Left lung (tissue), 10 donors: ENCODE results near the gene CEACAM21. TPM values are rescaled to one million over a fixed set of nuclear protein-coding genes. Genes with fewer than 3 reads are reported as not detected.
A peak's percentile ranks its signal among the peaks of the same experiment; 100 is the strongest.

Experiments
- ATAC-seq: fragments of 200-7000 bp; cut with Tn5 transposase; one replicate; pipeline ENCODE4 v1.9.1; 2020; ENCODE audit warnings: moderate library complexity
- DNase-seq, 4 donors: peaks; one replicate each; pipeline ENCODE4 v3.0.0-alpha.2; 2013 to 2020
- H3K27ac ChIP-seq, 2 donors: fragments of 200-600 bp; sonication (generic) in 1 of 2; one replicate each; pipeline versions ENCODE4 v1.5.0 to v1.8.0; 2020 to 2021
- H3K27me3 ChIP-seq, 2 donors: fragments of 200-600 bp; sonication (generic) in 1 of 2; one replicate each; pipeline versions ENCODE4 v1.5.0 to v1.8.0; 2020 to 2021
- H3K36me3 ChIP-seq, 2 donors: fragments of 200-600 bp; sonication (generic) in 1 of 2; one replicate each; pipeline versions ENCODE4 v1.5.0 to v1.8.0; 2020 to 2021
- H3K4me1 ChIP-seq, 2 donors: fragments of 200-600 bp; one replicate each; pipeline ENCODE4 v1.8.0; 2021
- H3K4me3 ChIP-seq, 2 donors: fragments of 200-600 bp; sonication (generic) in 1 of 2; one replicate each; pipeline versions ENCODE4 v1.5.0 to v1.8.0; 2020 to 2021; ENCODE audit warnings: mild to moderate bottlenecking in 1 of 2
- H3K9me3 ChIP-seq, 2 donors: fragments of 200-600 bp; sonication (generic) in 1 of 2; one replicate each; pipeline versions ENCODE4 v1.5.0 to v1.8.0; 2020 to 2021
- intact Hi-C, 2 donors: fragments of 100-400 bp; cut with DNase I; formaldehyde crosslinking; loops; one replicate each; pipeline versions ENCODE4 v1.11.2 to v1.14.2; 2022
- polyA plus RNA-seq, 6 donors: library from polyadenylated mRNA; unstranded; fragments of 120-200 nt; gene quantifications; one replicate each; pipeline ENCODE4 v1.2.1, GENCODE V29; 2013; ENCODE audit not compliant: insufficient read length in 6 of 6
- total RNA-seq, 2 donors: library from RNA; stranded (reverse); fragmentation: NEBNext Ultra II Directional; extraction: Animal tissue kit (Norgen Biotek cat#: 25700); gene quantifications; one replicate each; pipeline ENCODE4 v1.2.1, GENCODE V29; 2021
- TF ChIP-seq, protein P1 (sequence below), 2 donors: fragments of 200-600 bp; sonication (generic) in 1 of 2; IDR thresholded peaks; one replicate each; pipeline versions ENCODE4 v1.5.0 to v1.8.0; 2021; ENCODE audit warnings: antibody characterized with exemption in 2 of 2
- donor health status: DM: no; HTN: yes; CAD: no.
- donor health status: DM: no; HTN: no; CAD: no.

Gene CEACAM21
- total and polyA plus RNA-seq, 8 donors: 3.9 to 8.9 (median 7.1) TPM

DNA sequence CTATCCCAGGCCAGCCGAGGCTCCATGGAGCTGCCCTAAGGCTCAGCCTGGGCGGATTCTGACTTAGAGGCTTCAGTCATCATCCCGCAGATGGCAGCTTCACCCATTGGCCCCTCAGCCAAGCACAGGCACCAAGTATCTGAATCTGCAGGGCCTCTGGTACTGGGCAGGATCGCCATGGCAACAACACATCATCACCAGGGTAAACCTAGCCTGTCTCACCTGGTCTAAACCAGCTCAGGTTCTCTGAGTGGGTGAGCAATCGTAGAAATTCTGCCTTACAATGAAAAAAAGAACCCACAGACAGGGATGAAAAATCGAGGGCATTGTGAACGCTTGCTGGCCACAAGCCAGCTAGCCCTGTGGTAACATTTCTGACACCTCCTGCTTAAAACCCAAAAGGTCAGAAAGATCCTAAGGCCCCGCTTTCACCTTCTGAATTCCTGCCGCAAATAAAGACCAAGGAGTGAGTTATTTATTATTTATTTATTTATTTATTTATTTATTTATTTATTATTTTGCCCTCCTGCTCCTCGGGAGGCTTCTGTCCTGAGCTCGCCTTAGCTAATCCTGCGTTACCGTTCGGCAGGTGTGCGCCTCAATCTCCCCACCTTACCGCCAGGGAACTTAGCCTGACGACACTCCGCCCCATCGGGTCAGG, 12.0 kb upstream of the CEACAM21 start:
- Histone ChIP-seq H3K27ac (no peak overlapping the region), H3K4me3 (no peak overlapping the region), H3K4me1 (peaks cover 0 to 22% of the 10 kb centered on the region in 2 donors), H3K27me3 (peaks cover 35 to 52% of the 10 kb centered on the region in 2 donors), H3K9me3 (no peaks in the 10 kb centered on the region), H3K36me3 (no peaks in the 10 kb centered on the region)
- TF ChIP-seq, protein P1, sequence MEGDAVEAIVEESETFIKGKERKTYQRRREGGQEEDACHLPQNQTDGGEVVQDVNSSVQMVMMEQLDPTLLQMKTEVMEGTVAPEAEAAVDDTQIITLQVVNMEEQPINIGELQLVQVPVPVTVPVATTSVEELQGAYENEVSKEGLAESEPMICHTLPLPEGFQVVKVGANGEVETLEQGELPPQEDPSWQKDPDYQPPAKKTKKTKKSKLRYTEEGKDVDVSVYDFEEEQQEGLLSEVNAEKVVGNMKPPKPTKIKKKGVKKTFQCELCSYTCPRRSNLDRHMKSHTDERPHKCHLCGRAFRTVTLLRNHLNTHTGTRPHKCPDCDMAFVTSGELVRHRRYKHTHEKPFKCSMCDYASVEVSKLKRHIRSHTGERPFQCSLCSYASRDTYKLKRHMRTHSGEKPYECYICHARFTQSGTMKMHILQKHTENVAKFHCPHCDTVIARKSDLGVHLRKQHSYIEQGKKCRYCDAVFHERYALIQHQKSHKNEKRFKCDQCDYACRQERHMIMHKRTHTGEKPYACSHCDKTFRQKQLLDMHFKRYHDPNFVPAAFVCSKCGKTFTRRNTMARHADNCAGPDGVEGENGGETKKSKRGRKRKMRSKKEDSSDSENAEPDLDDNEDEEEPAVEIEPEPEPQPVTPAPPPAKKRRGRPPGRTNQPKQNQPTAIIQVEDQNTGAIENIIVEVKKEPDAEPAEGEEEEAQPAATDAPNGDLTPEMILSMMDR (IDR thresholded peaks at IDR 0.05): no peak
- ATAC-seq (peak; percentile 17), DNase-seq (no peak)
- intact Hi-C loops: loop anchor here in 1 of 2 donors (10.0 kb wide), 1 partner anchor 119 kb away; the partner anchor contains the start of gene ERICH4

DNA sequence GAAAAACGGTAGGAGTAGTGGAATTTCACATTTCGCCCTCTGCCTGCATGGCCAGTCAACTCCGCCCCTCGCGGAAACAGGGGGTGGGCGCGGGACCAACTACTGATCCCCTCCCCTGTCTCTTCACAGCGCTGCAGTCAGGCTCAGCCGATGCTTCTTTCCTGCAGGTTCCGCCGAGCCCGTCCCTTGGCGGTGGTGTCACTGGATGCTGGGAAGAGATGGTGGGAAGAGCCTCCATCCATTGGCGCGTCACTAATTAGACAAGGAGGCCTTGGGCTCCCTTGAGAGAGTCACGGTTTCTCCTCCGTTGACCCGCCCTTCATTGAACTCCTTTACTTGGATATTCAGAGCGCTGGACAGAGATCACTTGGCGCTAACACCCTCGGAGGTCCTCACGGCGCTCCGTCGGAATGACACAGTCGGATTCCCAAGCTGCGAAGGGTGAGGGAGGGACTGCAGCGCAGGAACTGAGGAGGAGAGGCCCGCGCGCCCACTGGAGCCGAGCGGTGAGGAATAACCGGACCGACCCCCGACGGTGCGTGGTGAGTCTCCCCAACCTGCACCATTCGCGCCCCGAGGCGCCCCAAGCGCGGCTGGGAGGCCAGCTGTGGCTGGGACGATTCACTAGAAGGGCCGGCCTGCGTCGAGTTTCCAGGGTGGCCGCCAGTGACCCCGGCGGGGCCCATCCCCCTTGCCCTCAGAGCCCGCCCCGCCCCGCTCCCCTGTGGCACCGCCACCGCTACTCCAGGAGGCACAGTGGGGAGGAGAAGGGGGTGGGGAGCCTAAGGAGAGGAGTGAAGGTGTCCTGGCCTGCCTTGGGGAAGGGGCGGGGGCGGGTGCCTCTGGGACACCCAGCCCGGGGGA, 11.2 kb upstream of the CEACAM21 start:
- ATAC-seq (peak; percentile 44), DNase-seq (peak in 1 of 4 donors; percentile 31)
- intact Hi-C loops: loop anchor here in 1 of 2 donors (10.0 kb wide), 1 partner anchor 120 kb away; the partner anchor contains the start of gene ERICH4
- TF ChIP-seq, protein P1 (IDR thresholded peaks at IDR 0.05): no peak
- Histone ChIP-seq H3K9me3 (no peaks in the 10 kb centered on the region), H3K27ac (no peak overlapping the region), H3K4me1 (peaks cover 0 to 22% of the 10 kb centered on the region in 2 donors), H3K27me3 (peaks cover 35 to 59% of the 10 kb centered on the region in 2 donors), H3K4me3 (no peak overlapping the region), H3K36me3 (no peaks in the 10 kb centered on the region)

DNA sequence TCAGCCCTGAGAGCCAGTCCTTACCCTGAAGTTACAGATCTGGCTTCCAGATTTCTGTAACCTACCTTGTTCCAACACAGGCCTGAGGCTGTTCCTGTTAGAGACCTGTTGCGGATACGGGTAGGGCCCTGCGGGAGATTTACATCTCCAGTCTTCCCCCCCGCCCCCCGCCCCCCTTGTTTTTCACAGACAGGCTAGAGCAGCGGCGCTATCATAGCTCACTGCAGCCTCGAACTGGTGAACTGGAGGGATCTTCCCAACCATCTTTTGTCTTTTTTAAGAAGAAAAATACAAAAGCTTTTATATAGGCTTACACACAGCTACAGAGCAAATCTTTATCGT, 10.6 kb upstream of the CEACAM21 start:
- H3K4me3 ChIP-seq: no peak overlapping the region
- no peaks in the 10 kb centered on the region for H3K36me3 ChIP-seq
- no peak for DNase-seq
- H3K27ac ChIP-seq: no peak overlapping the region
- no peaks in the 10 kb centered on the region for H3K9me3 ChIP-seq
- TF ChIP-seq, protein P1 (IDR thresholded peaks at IDR 0.05): no peak
- intact Hi-C loops: loop anchor here in 1 of 2 donors (10.0 kb wide), 1 partner anchor 121 kb away; the partner anchor contains the start of gene ERICH4
- no peak for ATAC-seq
- peaks cover 35 to 61% of the 10 kb centered on the region in 2 donors for H3K27me3 ChIP-seq
- peaks cover 0 to 22% of the 10 kb centered on the region in 2 donors for H3K4me1 ChIP-seq

DNA sequence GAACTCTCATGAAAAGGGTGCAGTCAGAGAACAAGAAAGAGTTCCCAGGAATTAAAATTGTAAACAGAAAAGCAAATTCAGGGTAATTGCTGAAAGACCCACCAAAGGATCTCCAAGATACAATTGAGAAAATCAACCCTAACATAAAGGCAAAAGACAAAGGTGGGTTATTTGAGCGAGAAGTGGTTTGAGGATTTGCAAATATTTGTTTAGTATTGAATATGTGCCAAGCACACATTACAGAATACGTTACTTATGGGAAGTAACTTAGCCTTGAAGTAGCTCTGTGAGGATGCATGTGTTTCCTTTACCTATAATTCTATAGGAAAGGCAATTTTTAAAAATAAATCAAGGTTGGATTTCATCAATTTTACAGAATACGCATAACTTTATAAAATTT, 10.0 kb upstream of the CEACAM21 start:
- H3K27me3 ChIP-seq: peaks cover 35 to 61% of the 10 kb centered on the region in 2 donors
- H3K9me3 ChIP-seq: no peaks in the 10 kb centered on the region
- intact Hi-C loops: loop anchor here in 1 of 2 donors (10.0 kb wide), 1 partner anchor 121 kb away; the partner anchor contains the start of gene ERICH4
- no peak overlapping the region for H3K4me3 ChIP-seq
- H3K36me3 ChIP-seq: no peaks in the 10 kb centered on the region
- TF ChIP-seq, protein P1 (IDR thresholded peaks at IDR 0.05): no peak
- H3K27ac ChIP-seq: no peak overlapping the region
- no peak for ATAC-seq
- no peak for DNase-seq
- H3K4me1 ChIP-seq: peaks cover 0 to 22% of the 10 kb centered on the region in 2 donors
